Measurements from ENCODE around the gene IFI30. TPM values are rescaled to one million over a fixed set of nuclear protein-coding genes. Genes with fewer than 3 reads are reported as not detected.

The IFI30 gene
- total RNA-seq (4.6 TPM), polyA plus RNA-seq (ENCODE audit: insufficient read depth in 1 of 8, insufficient read length in 8 of 8, low replicate concordance in 1 of 8) (1 to 10 TPM in 2 of 8 donors, under 1 TPM in 4, not detected in 2; 0.17 to 5.0 (median 0.51) TPM)
- long read RNA-seq, donor 1, partial matches to known transcripts: 0 of 4 reads
- long read RNA-seq, donor 1, other reads (novel, unspliced or antisense): 0 of 4 reads
- long read RNA-seq, donor 2: 0 reads
- long read RNA-seq, donor 3, transcript IFI30-201 (7 exons, 1,134 nt): major isoform, 11 of 11 reads
- long read RNA-seq, donor 3, partial matches to known transcripts: 0 of 11 reads
- long read RNA-seq, donor 3, other reads (novel, unspliced or antisense): 0 of 11 reads
- long read RNA-seq, donor 4, transcript IFI30-201 (7 exons, 1,134 nt): major isoform, 14 of 14 reads
- long read RNA-seq, donor 4, partial matches to known transcripts: 0 of 14 reads
- long read RNA-seq, donor 4, other reads (novel, unspliced or antisense): 0 of 14 reads
- long read RNA-seq, donor 5, transcript IFI30-201 (7 exons, 1,134 nt): major isoform, 7 of 7 reads
- long read RNA-seq, donor 5, partial matches to known transcripts: 0 of 7 reads
- long read RNA-seq, donor 5, other reads (novel, unspliced or antisense): 0 of 7 reads
- long read RNA-seq, donor 6, transcript IFI30-201 (7 exons, 1,134 nt): major isoform, 11 of 11 reads
- long read RNA-seq, donor 6, partial matches to known transcripts: 0 of 11 reads
- long read RNA-seq, donor 6, other reads (novel, unspliced or antisense): 0 of 11 reads
- long read RNA-seq, donor 7, transcript IFI30-201 (7 exons, 1,134 nt): major isoform, 6 of 6 reads
- long read RNA-seq, donor 7, partial matches to known transcripts: 0 of 6 reads
- long read RNA-seq, donor 7, other reads (novel, unspliced or antisense): 0 of 6 reads
- long read RNA-seq, donor 8, partial matches to known transcripts: 0 of 2 reads
- long read RNA-seq, donor 8, other reads (novel, unspliced or antisense): 0 of 2 reads
- long read RNA-seq, donor 9, transcript IFI30-201 (7 exons, 1,134 nt): major isoform, 5 of 5 reads
- long read RNA-seq, donor 9, partial matches to known transcripts: 0 of 5 reads
- long read RNA-seq, donor 9, other reads (novel, unspliced or antisense): 0 of 5 reads
- long read RNA-seq, donor 10, partial matches to known transcripts: 0 of 4 reads
- long read RNA-seq, donor 10, other reads (novel, unspliced or antisense): 0 of 4 reads
- long read RNA-seq, donor 11, partial matches to known transcripts: 0 of 3 reads
- long read RNA-seq, donor 11, other reads (novel, unspliced or antisense): 0 of 3 reads

DNA sequence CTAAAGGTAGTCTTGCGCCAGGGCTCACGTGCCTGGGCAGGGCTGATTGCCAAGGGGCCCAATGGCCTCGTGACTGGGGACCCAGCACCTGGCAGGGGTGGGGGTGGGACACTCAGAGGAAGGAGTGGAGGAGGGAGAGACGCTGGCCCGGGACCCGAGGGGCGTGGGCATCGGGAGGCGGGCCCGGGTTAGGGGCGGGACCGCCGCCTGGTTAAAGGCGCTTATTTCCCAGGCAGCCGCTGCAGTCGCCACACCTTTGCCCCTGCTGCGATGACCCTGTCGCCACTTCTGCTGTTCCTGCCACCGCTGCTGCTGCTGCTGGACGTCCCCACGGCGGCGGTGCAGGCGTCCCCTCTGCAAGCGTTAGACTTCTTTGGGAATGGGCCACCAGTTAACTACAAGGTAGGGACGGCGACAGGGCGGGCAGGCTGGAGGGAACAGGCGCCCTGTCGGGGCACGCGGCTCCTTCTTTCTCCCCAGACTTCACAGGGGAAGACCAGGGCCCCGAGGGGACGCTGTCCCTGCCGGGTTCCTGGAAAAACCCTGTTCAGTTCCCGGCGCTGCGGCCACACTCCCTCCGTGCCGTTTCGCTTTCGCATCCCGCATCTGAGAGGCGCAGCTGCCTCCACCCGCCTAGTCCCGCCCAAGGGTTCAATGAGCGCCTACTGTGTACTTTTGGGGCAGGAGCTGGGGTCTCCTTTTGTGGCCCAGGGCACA is at the start of gene IFI30:
Gene IFI30, plus strand, starts transcription at position 242 of the 717 bp plus-strand sequence. Its CDS starts 29 bp downstream, at position 271.
- peak; percentile 65 for DNase-seq
- H3K9me3 ChIP-seq (replicated peaks; ENCODE audit: control insufficient read depth, low read depth, low read length): no peaks in the 10 kb centered on the region
- peaks cover 19% of the 10 kb centered on the region for H3K36me3 ChIP-seq (ENCODE audit: control insufficient read depth, insufficient read depth, low read length)
- peak within 1 kb of the TSS; percentile 58 for H3K4me3 ChIP-seq (ENCODE audit: low read length)
- WGBS (ENCODE audit: insufficient coverage): under 1% methylated on average over 46 of the region's 47 CpGs
- H3K4me1 ChIP-seq (ENCODE audit: control insufficient read depth, insufficient read depth, low read length): peaks cover 15% of the 10 kb centered on the region
- H3K27me3 ChIP-seq (ENCODE audit: control insufficient read depth, insufficient read depth, low read length): peaks cover 28% of the 10 kb centered on the region
- H3K27ac ChIP-seq (ENCODE audit: low read length): peak within 1 kb of the TSS; percentile 37

DNA sequence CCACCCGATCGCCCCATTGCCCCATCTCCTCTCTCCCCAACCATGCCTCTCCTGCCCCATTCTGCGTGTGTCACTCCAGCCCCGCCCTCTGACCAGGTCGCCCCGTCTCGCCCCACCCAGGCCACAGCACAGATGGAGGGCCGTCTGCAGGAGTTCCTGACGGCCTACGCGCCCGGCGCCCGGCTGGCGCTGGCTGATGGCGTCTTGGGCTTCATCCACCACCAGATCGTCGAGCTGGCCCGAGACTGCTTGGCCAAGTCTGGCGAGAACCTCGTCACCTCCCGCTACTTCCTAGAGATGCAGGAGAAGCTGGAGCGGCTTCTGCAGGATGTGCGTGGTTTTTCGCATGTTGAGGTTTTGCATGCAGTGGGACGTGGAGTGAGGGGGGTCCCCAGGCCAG is 49.8 kb upstream of the IFI30 start:
- DNase-seq: no peak
- Histone ChIP-seq H3K27me3 (ENCODE audit: control insufficient read depth, insufficient read depth, low read length) (no peaks in the 10 kb centered on the region), H3K27ac (ENCODE audit: low read length) (no peak overlapping the region), H3K4me1 (ENCODE audit: control insufficient read depth, insufficient read depth, low read length) (peaks cover 10% of the 10 kb centered on the region), H3K4me3 (ENCODE audit: low read length) (no peak overlapping the region), H3K9me3 (replicated peaks; ENCODE audit: control insufficient read depth, low read depth, low read length) (no peaks in the 10 kb centered on the region), H3K36me3 (ENCODE audit: control insufficient read depth, insufficient read depth, low read length) (peaks cover 39% of the 10 kb centered on the region)
- WGBS (ENCODE audit: insufficient coverage): 84% methylated on average over 26 of the region's 26 CpGs

DNA sequence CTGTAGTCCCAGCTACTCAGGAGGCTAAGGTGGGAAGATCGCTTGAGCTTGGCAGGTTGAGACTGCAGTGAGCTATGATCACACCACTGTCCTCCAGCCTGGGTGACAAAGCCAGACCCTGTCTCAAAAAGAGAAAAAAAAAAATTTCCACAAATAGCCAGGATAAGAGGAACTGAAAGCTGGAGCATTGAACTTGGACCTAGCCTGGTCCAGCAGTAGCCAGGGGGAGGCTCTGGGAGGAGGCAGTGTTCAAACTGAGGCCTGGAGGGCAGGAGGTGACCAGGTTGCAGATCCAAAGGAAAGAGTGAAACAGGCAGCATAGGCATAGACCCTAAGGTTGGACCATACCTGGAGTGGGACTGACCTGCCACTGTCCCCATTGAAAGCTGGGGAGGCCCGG is 47.5 kb upstream of the IFI30 start:
- H3K9me3 ChIP-seq (replicated peaks; ENCODE audit: control insufficient read depth, low read depth, low read length): no peaks in the 10 kb centered on the region
- H3K36me3 ChIP-seq (ENCODE audit: control insufficient read depth, insufficient read depth, low read length): peaks cover 61% of the 10 kb centered on the region
- no peaks in the 10 kb centered on the region for H3K27me3 ChIP-seq (ENCODE audit: control insufficient read depth, insufficient read depth, low read length)
- 100% methylated on average over 1 of the region's 2 CpGs for WGBS (ENCODE audit: insufficient coverage)
- H3K4me3 ChIP-seq (ENCODE audit: low read length): no peak overlapping the region
- H3K4me1 ChIP-seq (ENCODE audit: control insufficient read depth, insufficient read depth, low read length): peaks cover 4% of the 10 kb centered on the region
- DNase-seq: no peak
- no peak overlapping the region for H3K27ac ChIP-seq (ENCODE audit: low read length)

DNA sequence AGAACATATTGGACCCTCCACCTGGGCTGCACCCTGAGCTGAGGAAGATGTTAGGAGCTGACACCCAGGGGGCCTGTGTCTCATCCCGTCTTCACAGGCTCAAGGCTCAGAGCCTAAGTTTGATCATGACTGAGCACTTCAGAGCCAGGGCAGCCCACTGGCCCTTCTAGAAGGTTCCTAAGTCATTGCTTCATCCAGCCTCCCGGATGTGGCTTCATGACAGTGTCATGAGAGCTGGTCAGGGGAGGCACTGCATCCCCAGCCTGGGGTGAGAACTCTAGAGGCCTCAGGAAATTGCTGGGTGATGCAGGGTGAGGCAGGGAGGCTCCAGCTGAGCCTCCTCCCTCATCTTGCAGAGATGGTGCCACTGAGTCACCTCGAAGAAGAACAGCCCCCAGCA is 45.6 kb upstream of the IFI30 start:
- Histone ChIP-seq H3K4me3 (ENCODE audit: low read length) (no peak overlapping the region), H3K36me3 (ENCODE audit: control insufficient read depth, insufficient read depth, low read length) (peaks cover 60% of the 10 kb centered on the region), H3K27me3 (ENCODE audit: control insufficient read depth, insufficient read depth, low read length) (no peaks in the 10 kb centered on the region), H3K27ac (ENCODE audit: low read length) (no peak overlapping the region), H3K9me3 (replicated peaks; ENCODE audit: control insufficient read depth, low read depth, low read length) (no peaks in the 10 kb centered on the region), H3K4me1 (ENCODE audit: control insufficient read depth, insufficient read depth, low read length) (peaks cover 4% of the 10 kb centered on the region)
- no peak for DNase-seq
- 79% methylated on average over 3 of the region's 3 CpGs for WGBS (ENCODE audit: insufficient coverage)

DNA sequence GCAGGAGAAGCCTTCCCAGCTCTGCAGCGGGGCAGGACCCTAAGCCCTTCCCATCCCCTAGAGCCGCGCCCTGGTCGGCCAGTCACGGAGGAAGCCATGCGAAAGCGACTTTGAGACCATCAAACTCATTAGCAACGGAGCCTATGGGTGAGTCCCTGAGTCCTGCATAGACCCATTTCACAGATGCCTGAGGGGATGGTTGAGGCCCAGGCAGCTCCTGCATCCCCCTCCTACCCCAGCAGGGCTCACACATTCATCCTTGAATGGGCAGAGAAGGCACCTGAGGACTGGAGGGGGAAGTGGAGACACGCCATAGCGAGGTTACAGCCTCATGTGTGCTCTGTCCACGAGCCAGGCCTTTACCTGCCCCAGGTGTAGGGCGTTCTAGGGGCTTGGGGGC is 44.8 kb upstream of the IFI30 start:
- H3K27me3 ChIP-seq (ENCODE audit: control insufficient read depth, insufficient read depth, low read length): no peaks in the 10 kb centered on the region
- WGBS (ENCODE audit: insufficient coverage): 90% methylated on average over 5 of the region's 12 CpGs
- no peak for DNase-seq
- peaks cover 55% of the 10 kb centered on the region for H3K36me3 ChIP-seq (ENCODE audit: control insufficient read depth, insufficient read depth, low read length)
- no peak overlapping the region for H3K4me3 ChIP-seq (ENCODE audit: low read length)
- H3K27ac ChIP-seq (ENCODE audit: low read length): no peak overlapping the region
- no peaks in the 10 kb centered on the region for H3K9me3 ChIP-seq (replicated peaks; ENCODE audit: control insufficient read depth, low read depth, low read length)
- H3K4me1 ChIP-seq (ENCODE audit: control insufficient read depth, insufficient read depth, low read length): no peaks in the 10 kb centered on the region

DNA sequence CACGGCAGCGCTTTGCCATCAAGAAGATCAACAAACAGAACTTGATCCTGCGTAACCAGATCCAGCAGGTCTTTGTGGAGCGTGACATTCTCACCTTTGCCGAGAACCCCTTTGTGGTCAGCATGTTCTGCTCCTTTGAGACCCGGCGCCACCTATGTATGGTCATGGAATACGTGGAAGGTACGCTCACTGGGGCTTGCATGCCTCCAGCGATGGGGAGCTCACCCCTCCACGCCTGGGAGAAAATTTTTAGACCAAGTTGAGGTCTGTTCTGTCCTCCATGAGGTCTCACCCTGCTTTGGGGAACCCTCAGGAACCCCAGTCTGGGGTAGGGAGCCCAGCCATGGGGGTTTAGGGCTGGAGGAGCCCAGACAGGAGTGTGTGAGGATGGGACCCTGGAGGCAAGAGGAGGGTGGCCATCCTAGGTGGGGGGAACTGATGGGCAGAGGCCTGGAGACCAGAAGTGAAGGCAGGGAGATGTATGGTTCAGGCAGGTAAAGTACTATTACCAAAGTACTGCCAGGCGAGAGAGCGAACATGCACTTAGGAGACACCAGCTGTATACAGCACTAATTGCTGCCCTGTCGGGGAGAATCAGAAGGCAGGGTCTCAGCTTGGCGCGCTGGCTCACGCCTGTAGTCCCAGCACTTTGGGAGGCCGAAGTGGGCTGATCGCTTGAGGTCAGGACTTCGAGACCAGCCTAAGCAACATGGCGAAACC is 42.9 kb upstream of the IFI30 start:
- Histone ChIP-seq H3K27ac (ENCODE audit: low read length) (no peak overlapping the region), H3K9me3 (replicated peaks; ENCODE audit: control insufficient read depth, low read depth, low read length) (no peaks in the 10 kb centered on the region), H3K27me3 (ENCODE audit: control insufficient read depth, insufficient read depth, low read length) (no peaks in the 10 kb centered on the region), H3K4me1 (ENCODE audit: control insufficient read depth, insufficient read depth, low read length) (no peaks in the 10 kb centered on the region), H3K36me3 (ENCODE audit: control insufficient read depth, insufficient read depth, low read length) (peaks cover 62% of the 10 kb centered on the region), H3K4me3 (ENCODE audit: low read length) (no peak overlapping the region)
- WGBS (ENCODE audit: insufficient coverage): 89% methylated on average over 20 of the region's 21 CpGs
- DNase-seq: no peak

DNA sequence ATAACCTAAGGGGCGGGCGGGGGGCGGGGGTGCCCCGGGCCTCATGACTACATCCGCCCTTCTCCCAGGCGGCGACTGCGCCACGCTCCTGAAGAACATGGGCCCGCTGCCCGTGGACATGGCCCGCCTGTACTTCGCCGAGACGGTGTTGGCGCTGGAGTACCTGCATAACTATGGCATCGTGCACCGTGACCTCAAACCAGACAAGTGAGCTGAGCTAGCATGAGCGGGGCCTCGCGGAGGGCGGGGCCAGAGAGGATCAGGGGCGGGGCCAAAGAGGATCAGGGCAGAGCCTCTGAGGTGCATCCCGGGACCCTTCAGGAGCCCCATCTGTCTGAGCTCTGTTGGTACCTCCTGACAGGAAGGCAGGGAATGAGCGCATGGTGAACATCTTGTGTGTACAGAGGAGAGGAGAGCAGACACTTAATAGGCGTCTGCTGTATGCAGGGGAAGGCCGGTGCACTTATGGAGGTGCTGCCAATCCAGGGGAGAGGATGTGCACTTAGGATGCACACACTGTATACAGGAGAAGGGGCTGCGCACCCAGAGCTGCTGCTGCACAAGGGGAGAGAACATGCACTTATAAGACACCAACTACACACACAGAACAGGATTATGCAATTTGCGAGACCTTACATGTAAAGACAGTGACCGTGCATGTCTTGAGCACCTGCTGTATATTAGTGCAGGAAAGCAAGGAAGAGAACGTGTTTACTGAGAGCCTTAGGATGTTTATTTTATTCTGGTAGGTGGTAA is 41.6 kb upstream of the IFI30 start:
- no peaks in the 10 kb centered on the region for H3K9me3 ChIP-seq (replicated peaks; ENCODE audit: control insufficient read depth, low read depth, low read length)

DNA sequence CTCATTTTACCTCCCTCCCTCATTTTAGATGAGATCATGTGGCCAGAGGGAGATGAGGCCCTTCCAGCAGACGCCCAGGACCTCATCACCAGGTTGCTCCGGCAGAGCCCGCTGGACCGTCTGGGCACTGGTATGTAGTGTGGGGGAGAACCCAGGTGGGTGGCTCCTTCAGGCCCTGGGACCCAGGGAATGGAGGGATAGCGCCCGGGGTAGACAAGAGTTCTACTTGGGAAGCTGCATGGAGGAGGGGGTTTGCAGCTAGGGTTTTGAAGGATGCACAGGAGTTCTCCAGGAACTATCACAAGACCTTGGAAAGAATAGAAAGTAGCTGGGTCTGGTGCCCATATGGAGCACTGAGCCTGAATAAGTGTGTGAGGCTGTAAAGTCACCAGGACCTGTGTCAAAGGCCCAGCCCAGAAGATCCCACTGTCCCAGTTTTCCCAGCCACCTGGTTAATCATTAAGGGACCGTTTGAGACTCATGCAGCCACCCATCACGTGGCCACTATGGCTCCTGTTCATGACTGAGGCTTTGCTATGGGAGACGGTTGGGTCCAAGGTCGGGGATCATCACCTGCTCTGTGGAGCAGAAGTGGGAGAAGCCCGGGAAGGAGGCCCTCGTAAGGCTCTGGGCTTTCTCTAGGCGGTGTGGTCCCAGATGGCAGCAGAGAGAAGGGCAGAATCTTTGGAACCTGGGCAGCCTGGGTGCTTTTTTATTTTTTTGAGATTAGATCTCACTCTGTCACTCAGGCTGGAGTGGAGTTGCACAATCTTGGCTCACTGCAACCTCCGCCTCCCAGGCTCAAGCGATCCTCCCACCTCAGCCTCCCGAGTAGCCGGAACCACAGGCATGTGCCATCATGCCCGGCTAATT is 37.7 kb upstream of the IFI30 start:
- Histone ChIP-seq H3K36me3 (ENCODE audit: control insufficient read depth, insufficient read depth, low read length) (peaks cover 49% of the 10 kb centered on the region), H3K27me3 (ENCODE audit: control insufficient read depth, insufficient read depth, low read length) (no peaks in the 10 kb centered on the region), H3K4me3 (ENCODE audit: low read length) (no peak overlapping the region), H3K9me3 (replicated peaks; ENCODE audit: control insufficient read depth, low read depth, low read length) (no peaks in the 10 kb centered on the region), H3K27ac (ENCODE audit: low read length) (no peak overlapping the region), H3K4me1 (ENCODE audit: control insufficient read depth, insufficient read depth, low read length) (no peaks in the 10 kb centered on the region)
- 85% methylated on average over 12 of the region's 18 CpGs for WGBS (ENCODE audit: insufficient coverage)
- no peak for DNase-seq

More for the DNA sequence above, 41.6 kb upstream of the IFI30 start:
- Histone ChIP-seq H3K27ac (ENCODE audit: low read length) (no peak overlapping the region), H3K27me3 (ENCODE audit: control insufficient read depth, insufficient read depth, low read length) (no peaks in the 10 kb centered on the region), H3K36me3 (ENCODE audit: control insufficient read depth, insufficient read depth, low read length) (peaks cover 65% of the 10 kb centered on the region), H3K4me1 (ENCODE audit: control insufficient read depth, insufficient read depth, low read length) (no peaks in the 10 kb centered on the region), H3K4me3 (ENCODE audit: low read length) (no peak overlapping the region)
- WGBS (ENCODE audit: insufficient coverage): 77% methylated on average over 29 of the region's 31 CpGs
- DNase-seq: no peak

Data from muscle of leg (tissue), 16 donors.